ENCODE measurements around the gene RAB7A.
"Not testable (repeated sequence)": the region's sequence is repeated elsewhere in the genome, so short reads cannot be mapped to it uniquely, and the experiment has no call there.

Gene RAB7A

GRCh38 chr3:128820252-128820839 is 94.4 kb downstream of the RAB7A start:
- DNase-seq (ENCODE audit: low read depth) = no peak

DNA sequence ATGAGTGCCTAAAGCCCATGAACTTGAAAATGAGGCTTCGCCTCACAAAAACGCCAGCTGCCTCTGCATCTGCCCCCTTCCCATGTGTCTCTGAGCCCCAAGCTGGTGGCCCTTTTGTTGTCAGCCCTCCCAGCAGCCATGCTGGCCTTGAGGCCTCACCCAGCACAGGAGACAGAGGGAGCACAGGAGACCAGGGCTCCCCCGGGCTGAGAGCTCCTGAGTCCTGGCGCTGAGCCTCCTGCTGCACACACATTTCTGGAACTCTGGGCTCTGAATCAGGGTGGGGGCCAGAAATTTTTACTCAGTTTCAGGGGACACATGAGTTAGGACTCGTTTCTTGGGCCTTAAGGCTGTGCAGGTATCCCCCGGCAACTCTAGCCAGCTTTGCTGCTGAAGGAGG is 97.0 kb downstream of the RAB7A start:
- no peak for DNase-seq (ENCODE audit: low read depth)

GRCh38 chr3:128823631-128824030 is 97.6 kb downstream of the RAB7A start:
- DNase-seq (ENCODE audit: low read depth) = no peak

DNA sequence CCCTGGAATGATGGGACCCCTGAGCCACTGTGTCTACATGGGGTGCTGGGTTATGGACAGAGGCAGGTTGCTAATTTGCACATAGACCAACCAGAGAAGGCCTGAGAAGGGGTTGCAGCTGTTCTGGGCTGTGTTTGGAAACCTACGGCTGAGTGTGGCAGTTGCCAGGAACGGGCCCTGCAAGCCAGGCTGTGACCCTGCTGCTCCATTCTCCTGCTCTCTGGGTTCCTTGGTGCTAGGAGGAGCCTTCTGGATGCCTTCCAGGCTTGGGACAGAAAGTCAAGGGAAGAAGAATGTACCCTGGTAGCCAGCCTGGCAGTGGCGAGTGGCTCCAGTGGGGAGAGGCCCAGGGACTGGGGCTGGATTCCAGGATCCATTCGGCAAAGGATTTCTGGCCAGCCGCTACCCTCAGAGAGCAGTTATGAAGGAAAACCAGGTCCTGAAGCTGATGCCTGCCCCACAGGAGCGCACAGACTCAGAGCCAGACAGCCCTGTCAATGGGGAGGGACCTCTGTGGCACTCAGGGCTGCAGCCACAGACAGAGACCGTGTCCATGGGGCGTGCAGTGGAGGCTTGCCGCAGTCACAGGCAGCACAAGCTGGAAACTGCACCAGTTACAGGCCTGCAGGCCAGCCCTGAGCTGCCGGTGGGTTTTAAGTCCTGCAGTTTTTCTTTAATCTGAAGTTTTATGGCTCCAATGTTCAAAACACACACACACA is 98.3 kb downstream of the RAB7A start:
- DNase-seq (ENCODE audit: low read depth) = no peak

- DNase-seq (ENCODE audit: low read depth) = no peak
These were observed 99.2 kb downstream of the RAB7A start for GRCh38 chr3:128825117-128825725.

- DNase-seq (ENCODE audit: low read depth) = not testable (repeated sequence)
These were observed 103.1 kb downstream of the RAB7A start for GRCh38 chr3:128829087-128829486.

- not testable (repeated sequence) for DNase-seq (ENCODE audit: low read depth)
These were observed 104.1 kb downstream of the RAB7A start for GRCh38 chr3:128829925-128830625.

- not testable (repeated sequence) for DNase-seq (ENCODE audit: low read depth)
These were observed 104.8 kb downstream of the RAB7A start for GRCh38 chr3:128830762-128831161.

- DNase-seq (ENCODE audit: low read depth) = not testable (repeated sequence)
These were observed 107.0 kb downstream of the RAB7A start for GRCh38 chr3:128832979-128833378.

DNA sequence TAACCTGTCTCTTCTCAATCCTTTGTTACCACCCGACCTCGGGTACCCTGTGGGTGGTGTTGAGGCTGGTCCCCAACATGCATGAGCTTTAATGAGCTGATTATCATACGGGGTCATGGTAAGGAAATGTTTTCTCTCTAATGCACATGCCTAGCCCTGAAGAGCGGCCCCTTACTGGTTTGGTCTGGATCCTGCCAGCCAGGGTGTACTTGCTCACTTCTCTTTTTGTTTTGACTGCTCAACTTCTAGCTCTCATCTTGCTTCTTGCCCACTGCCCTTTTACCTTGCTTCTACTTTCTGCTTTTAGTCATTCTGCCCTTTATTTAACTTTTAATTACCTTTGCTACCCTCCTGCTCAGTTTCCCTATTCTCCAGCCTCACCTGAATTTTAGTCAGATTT is 109.1 kb downstream of the RAB7A start:
- no peak for DNase-seq (ENCODE audit: low read depth)

- DNase-seq (ENCODE audit: low read depth) = no peak
These were observed 116.2 kb downstream of the RAB7A start for GRCh38 chr3:128841926-128842920.

DNA sequence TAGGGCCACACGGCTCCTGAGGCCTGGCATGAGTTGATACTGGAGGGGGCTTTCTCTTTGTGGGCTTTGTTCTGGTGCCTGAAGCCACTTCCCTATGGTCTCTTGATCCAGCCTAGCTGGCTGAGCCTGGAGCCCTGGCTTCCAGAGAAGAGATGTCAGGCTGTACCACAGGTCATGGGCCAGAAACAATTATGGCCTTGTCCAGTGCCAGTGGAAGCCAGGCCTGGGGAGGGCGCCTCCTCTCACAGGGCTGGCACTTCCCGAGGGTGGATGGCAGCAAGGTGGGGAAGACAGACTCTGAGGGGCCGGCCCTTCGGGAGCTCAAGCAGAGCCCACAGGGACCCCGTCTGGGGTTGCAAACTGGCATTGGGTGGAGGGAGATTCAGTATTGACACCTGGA is 118.5 kb downstream of the RAB7A start:
- no peak for DNase-seq (ENCODE audit: low read depth)

- no peak for DNase-seq (ENCODE audit: low read depth)
These were observed 119.3 kb downstream of the RAB7A start for GRCh38 chr3:128845119-128845777.

DNA sequence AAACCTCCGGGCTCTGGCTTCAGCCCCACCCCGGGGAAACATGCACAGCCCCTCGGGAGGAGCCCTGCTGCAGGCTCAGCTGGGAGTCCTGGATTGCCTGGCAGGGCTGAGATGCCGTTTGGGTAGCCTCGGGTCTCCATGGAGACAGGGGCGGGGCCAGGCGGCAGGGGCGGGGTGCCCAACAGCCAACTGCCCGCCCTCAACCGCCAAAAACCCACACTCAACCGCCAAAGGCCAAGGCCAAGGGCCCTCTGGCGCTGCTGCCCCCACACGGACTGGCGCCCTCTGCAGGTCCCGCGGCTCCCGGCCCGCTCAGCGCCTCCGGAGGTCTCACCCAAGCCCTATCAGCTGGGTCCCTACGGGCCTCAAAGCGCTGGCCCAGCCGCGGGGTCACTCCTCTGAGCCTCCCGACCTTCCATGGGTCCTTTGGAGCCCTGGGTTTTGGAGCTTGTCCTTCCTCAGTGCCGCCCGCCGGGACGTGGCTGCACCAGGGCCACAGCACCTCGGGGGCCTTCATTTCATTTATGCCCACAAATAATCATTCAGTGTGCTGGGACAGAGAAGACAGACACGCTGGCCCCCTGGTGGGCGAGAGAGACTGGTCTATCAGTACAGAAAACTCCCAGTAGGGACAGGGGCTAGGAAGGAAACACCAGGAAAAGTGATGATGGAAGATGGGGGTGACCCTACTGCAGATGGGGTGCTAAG is 119.9 kb downstream of the RAB7A start:
- DNase-seq (ENCODE audit: low read depth) = peak; percentile 68

DNA sequence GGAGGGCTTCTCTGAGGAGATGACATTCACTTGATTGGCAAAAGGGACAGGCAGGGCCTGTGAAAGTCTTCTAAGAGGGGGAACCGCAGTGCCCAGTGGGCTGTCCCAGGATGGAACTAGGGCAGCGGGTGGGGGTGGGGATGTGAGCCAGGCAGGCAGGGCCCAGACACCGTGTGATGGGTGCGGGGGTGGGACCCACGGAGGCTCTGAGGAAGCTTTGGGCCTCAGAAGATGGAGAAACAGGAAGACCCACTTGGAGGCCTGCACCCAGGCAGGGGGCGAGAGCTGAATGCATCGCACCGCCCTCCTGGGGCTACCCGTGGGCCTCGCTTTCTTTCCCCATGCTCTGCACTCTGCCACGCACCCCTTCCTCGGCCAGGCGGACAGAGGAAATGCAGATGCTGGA is 120.5 kb downstream of the RAB7A start:
- DNase-seq (ENCODE audit: low read depth) = no peak

DNA sequence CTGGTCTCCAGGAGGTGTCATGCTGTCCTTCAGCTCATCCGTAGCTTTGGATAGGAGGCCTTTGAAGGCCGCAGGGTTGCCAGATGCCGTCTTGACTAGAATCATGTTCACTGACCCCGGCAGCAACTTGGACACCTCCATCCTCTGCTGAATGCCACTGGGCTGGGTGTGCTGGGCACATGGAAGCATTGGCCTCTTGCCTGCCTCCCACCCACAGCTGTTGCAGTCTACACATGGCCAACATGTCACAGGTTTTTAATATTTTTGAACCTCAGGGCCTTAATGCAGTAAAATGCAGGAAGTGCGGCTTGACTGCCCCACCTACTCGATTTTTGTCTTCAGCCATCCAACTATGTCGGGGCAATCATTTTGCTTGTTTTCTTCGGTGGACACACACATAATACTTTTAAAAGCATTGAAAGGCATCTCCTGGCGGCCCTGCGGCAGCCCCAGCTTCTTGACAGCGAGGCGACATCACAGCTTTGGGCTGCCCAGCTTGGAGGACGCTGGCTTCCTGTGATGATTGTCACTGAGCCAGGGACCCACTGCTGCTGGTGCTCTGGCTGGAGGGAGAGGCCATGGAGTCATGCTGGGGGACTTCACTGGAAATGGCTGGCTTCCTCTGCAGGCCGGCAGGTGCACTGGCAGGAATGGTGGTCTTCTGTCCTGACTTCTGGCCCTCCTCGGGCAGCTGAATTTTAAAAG is 121.8 kb downstream of the RAB7A start:
- no peak for DNase-seq (ENCODE audit: low read depth)

- DNase-seq (ENCODE audit: low read depth) = no peak
These were observed 123.0 kb downstream of the RAB7A start for GRCh38 chr3:128848936-128849335.

GRCh38 chr3:128849911-128850455 is 124.0 kb downstream of the RAB7A start:
- DNase-seq (ENCODE audit: low read depth) = no peak

DNA sequence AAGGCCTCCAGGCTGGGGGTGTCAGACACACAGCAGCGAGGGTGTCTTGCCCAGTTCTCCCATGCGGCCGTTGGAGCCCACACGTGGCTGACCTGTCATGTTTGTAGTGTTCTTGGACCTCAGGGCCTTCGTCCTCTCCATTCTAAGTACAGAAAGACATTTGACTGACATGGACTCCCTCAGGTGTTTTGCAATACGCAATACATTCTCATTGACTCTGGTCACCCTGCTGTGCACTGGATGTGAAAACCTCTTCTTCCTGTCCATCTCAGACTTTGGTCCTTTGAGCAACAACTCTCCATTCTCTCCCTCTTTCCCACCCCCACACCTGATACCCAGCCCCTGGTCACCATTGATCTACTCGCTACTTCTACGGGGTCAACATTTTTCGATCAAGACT is 124.6 kb downstream of the RAB7A start:
- DNase-seq (ENCODE audit: low read depth) = no peak

All from stimulated activated CD8-positive, alpha-beta memory T cell treated with anti-CD3 and anti-CD28 coated beads, Interleukin-12 subunit alpha, Interleukin-12 subunit beta, amount 100 ng/mL, for 4 hours (primary cell).